Spleen (tissue), 11 donors: ENCODE results near the gene PEX1. TPM values are rescaled to one million over a fixed set of nuclear protein-coding genes. Genes with fewer than 3 reads are reported as not detected.
"Not testable (repeated sequence)": the region's sequence is repeated elsewhere in the genome, so short reads cannot be mapped to it uniquely, and the experiment has no call there.

ENCODE experiments used
- DNase-seq: peaks from one replicate; pipeline ENCODE4 v3.0.0-alpha.2; 2020
- H3K27ac ChIP-seq, 8 donors: fragments of 200-600 bp; sonication (generic) in 7 of 8; 1 replicate in 4 of 8; 2 replicates in 4 of 8; pipeline versions ENCODE4 v1.5.0 to v1.8.0; 2016 to 2021; ENCODE audit warnings: inconsistent platforms in 4 of 8, mild to moderate bottlenecking in 4 of 8, moderate library complexity in 1 of 8
- H3K27me3 ChIP-seq, 7 donors: fragments of 200-600 bp; sonication (generic) in 6 of 7; replicated peaks in 1 of 7; 1 replicate in 4 of 7; 2 replicates in 3 of 7; pipeline versions ENCODE4 v1.5.0 to v1.8.0; 2016 to 2021; ENCODE audit warnings: inconsistent platforms in 3 of 7, mild to moderate bottlenecking in 1 of 7
- H3K36me3 ChIP-seq, 6 donors: fragments of 200-600 bp; sonication (generic) in 5 of 6; 1 replicate in 4 of 6; 2 replicates in 2 of 6; pipeline versions ENCODE4 v1.5.0 to v1.8.0; 2016 to 2021; ENCODE audit warnings: inconsistent platforms in 2 of 6
- H3K4me1 ChIP-seq, 6 donors: fragments of 200-600 bp; sonication (generic) in 5 of 6; 1 replicate in 3 of 6; 2 replicates in 3 of 6; pipeline versions ENCODE4 v1.5.0 to v1.8.0; 2016 to 2021; ENCODE audit warnings: inconsistent platforms in 3 of 6
- H3K4me3 ChIP-seq, 8 donors: fragments of 200-600 bp; sonication (generic) in 7 of 8; 1 replicate in 4 of 8; 2 replicates in 4 of 8; pipeline versions ENCODE4 v1.5.0 to v1.8.0; 2016 to 2021; ENCODE audit warnings: inconsistent platforms in 4 of 8, mild to moderate bottlenecking in 4 of 8, moderate library complexity in 2 of 8
- H3K9me3 ChIP-seq, 8 donors: fragments of 200-600 bp; sonication (generic) in 7 of 8; 1 replicate in 4 of 8; 2 replicates in 4 of 8; pipeline versions ENCODE4 v1.5.0 to v1.8.0; 2016 to 2021; ENCODE audit warnings: inconsistent platforms in 4 of 8
- CTCF ChIP-seq, 11 experiments: fragments of 200-600 bp in 7 of 11; fragments of 450-650 bp in 4 of 11; sonication (generic) in 4 of 11; IDR thresholded peaks in 8 of 11; conservative IDR thresholded peaks in 3 of 11; 1 replicate in 7 of 11; 2 replicates in 4 of 11; pipeline versions ENCODE4 v1.4.0 to v1.8.0; 2016 to 2021; ENCODE audit warnings: antibody characterized with exemption in 11 of 11, inconsistent platforms in 4 of 11, mild to moderate bottlenecking in 1 of 11
- POLR2A ChIP-seq, 3 donors: fragments of 450-650 bp; IDR thresholded peaks; one replicate each; pipeline ENCODE4 v1.5.1; 2017; ENCODE audit warnings: antibody characterized with exemption in 3 of 3, mild to moderate bottlenecking in 1 of 3
- POLR2AphosphoS5 ChIP-seq, 3 donors: sonication (generic); formaldehyde crosslinking; IDR thresholded peaks; one replicate each; pipeline ENCODE4 v1.5.1; 2017; ENCODE audit warnings: antibody characterized with exemption in 3 of 3
- WGBS, 5 donors: extraction: QIAGEN DNeasy Blood & Tissue Kit in 3 of 5; methylation state at CpG; one replicate each; pipeline versions ENCODE4 v1.1.5 to v1.1.7; 2013 to 2018; 5-methylcytosine and 5-hydroxymethylcytosine counted together
- intact Hi-C: fragments of 100-400 bp; cut with DNase I; formaldehyde crosslinking; loops from one replicate; pipeline ENCODE4 v1.15.0; 2023; ENCODE audit warnings: low total_unique reads
- polyA plus RNA-seq, 3 donors: library from polyadenylated mRNA; stranded (reverse); fragments of 200-250 nt; gene quantifications; one replicate each; pipeline ENCODE4 v1.2.1, GENCODE V29; 2013
- total RNA-seq, 7 donors: library from RNA; depleted of rRNA in 3 of 7; stranded (reverse); fragments of >200 nt in 3 of 7; fragmentation: NEBNext Ultra II Directional in 4 of 7; extraction: Animal tissue kit (Norgen Biotek cat#: 25700) in 4 of 7; gene quantifications; one replicate each; pipeline versions ENCODE4 v1.1.0 to v1.2.1, GENCODE V29; 2016 to 2021
- donor health status: healthy with polysubstance abuse.
- donor health status: DM: no; HTN: no; CAD: no; lungs with moderate emphysema.
- donor health status: DM: no; HTN: no; CAD: no.
- donor health status: Bipolar disorder and iron deficiency.
- donor health status: healthy.
- donor health status: DM: no; HTN: no; CAD: no.
- donor health status: DM: yes; HTN: yes; CAD: no.

PEX1 gene
- total and polyA plus RNA-seq, 10 donors = 13.1 to 37.4 (median 21.0) TPM

GRCh38 chr7:92550194-92550593 is 21.9 kb upstream of the PEX1 start:
- Histone ChIP-seq H3K27me3 (peaks cover 0 to 5% (median 0%) of the 10 kb centered on the region in 7 donors), H3K9me3 (no peaks in the 10 kb centered on the region), H3K4me3 (no peak overlapping the region), H3K27ac (no peak overlapping the region), H3K4me1 (no peaks in the 10 kb centered on the region), H3K36me3 (no peaks in the 10 kb centered on the region)
- intact Hi-C loops = no loop called here
- WGBS, 5 donors = 64 to 82% (median 72%) methylated on average over 4 of the region's 4 CpGs
- TF ChIP-seq CTCF (IDR thresholded peaks at IDR 0.05 in 8 of 11, conservative IDR thresholded peaks at IDR 0.05 in 3 of 11) (no peak), POLR2AphosphoS5 (IDR thresholded peaks at IDR 0.05) (no peak), POLR2A (IDR thresholded peaks at IDR 0.05) (no peak)
- no peak for DNase-seq

GRCh38 chr7:92547579-92547978 is 19.3 kb upstream of the PEX1 start:
- intact Hi-C loops = no loop called here
- no peak overlapping the region for H3K4me3 ChIP-seq
- H3K36me3 ChIP-seq = no peaks in the 10 kb centered on the region
- DNase-seq = peak; percentile 54
- H3K27ac ChIP-seq = no peak overlapping the region
- TF ChIP-seq POLR2AphosphoS5 (IDR thresholded peaks at IDR 0.05) (no peak), POLR2A (IDR thresholded peaks at IDR 0.05) (no peak), CTCF (IDR thresholded peaks at IDR 0.05 in 8 of 11, conservative IDR thresholded peaks at IDR 0.05 in 3 of 11) (no peak)
- WGBS, 5 donors = 92 to 100% (median 94%) methylated on average over 3 to 6 of the region's 6 CpGs
- H3K27me3 ChIP-seq = peaks cover 0 to 5% (median 0%) of the 10 kb centered on the region in 7 donors
- no peaks in the 10 kb centered on the region for H3K4me1 ChIP-seq
- no peaks in the 10 kb centered on the region for H3K9me3 ChIP-seq

- H3K4me1 ChIP-seq = no peaks in the 10 kb centered on the region
- TF ChIP-seq POLR2AphosphoS5 (IDR thresholded peaks at IDR 0.05) (no peak), CTCF (IDR thresholded peaks at IDR 0.05 in 8 of 11, conservative IDR thresholded peaks at IDR 0.05 in 3 of 11) (no peak), POLR2A (IDR thresholded peaks at IDR 0.05) (no peak)
- intact Hi-C loops = no loop called here
- no peaks in the 10 kb centered on the region for H3K36me3 ChIP-seq
- no peaks in the 10 kb centered on the region for H3K9me3 ChIP-seq
- no peak overlapping the region for H3K27ac ChIP-seq
- 90 to 97% (median 91%) methylated on average over 13 to 17 of the region's 17 CpGs for WGBS, 5 donors
- no peak for DNase-seq
- peaks cover 0 to 5% (median 0%) of the 10 kb centered on the region in 7 donors for H3K27me3 ChIP-seq
- H3K4me3 ChIP-seq = no peak overlapping the region
Measured at GRCh38 chr7:92546856-92547497, 18.7 kb upstream of the PEX1 start.

GRCh38 chr7:92545116-92545515 is 16.8 kb upstream of the PEX1 start:
- H3K27me3 ChIP-seq, H3K27ac ChIP-seq, H3K4me3 ChIP-seq, H3K4me1 ChIP-seq, DNase-seq, H3K9me3 ChIP-seq, intact Hi-C loops, H3K36me3 ChIP-seq: not testable (repeated sequence)
- WGBS, 5 donors = 92 to 97% (median 96%) methylated on average over 6 to 30 of the region's 30 CpGs

- not testable (repeated sequence) for H3K9me3 ChIP-seq, DNase-seq
Measured at GRCh38 chr7:92543542-92543941, 15.2 kb upstream of the PEX1 start.

More at GRCh38 chr7:92543542-92543941, 15.2 kb upstream of the PEX1 start:
- intact Hi-C loops, H3K27me3 ChIP-seq, H3K4me3 ChIP-seq, H3K4me1 ChIP-seq, H3K27ac ChIP-seq: not testable (repeated sequence)
- WGBS, 5 donors = 90 to 95% (median 93%) methylated on average over 3 of the region's 3 CpGs
- H3K36me3 ChIP-seq = peaks cover 0 to 17% (median 6%) of the 10 kb centered on the region in 6 donors
